ENCODE measurements around the gene ACRV1.
"Not testable (repeated sequence)": the region's sequence is repeated elsewhere in the genome, so short reads cannot be mapped to it uniquely, and the experiment has no call there.

ACRV1 gene, protein sequence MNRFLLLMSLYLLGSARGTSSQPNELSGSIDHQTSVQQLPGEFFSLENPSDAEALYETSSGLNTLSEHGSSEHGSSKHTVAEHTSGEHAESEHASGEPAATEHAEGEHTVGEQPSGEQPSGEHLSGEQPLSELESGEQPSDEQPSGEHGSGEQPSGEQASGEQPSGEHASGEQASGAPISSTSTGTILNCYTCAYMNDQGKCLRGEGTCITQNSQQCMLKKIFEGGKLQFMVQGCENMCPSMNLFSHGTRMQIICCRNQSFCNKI

GRCh38 chr11:125680747-125681146 is at the start of gene ACRV1:
Gene ACRV1 (minus strand): TSS chr11:125680847. CDS start chr11:125680780, 67 bp downstream.
- DNase-seq (ENCODE audit: low spot score), result no peak

GRCh38 chr11:125728969-125729368 is 48.3 kb upstream of the ACRV1 start:
- DNase-seq (ENCODE audit: low spot score), result no peak

GRCh38 chr11:125724125-125724524 is 43.5 kb upstream of the ACRV1 start:
- DNase-seq (ENCODE audit: low spot score), result no peak

DNA sequence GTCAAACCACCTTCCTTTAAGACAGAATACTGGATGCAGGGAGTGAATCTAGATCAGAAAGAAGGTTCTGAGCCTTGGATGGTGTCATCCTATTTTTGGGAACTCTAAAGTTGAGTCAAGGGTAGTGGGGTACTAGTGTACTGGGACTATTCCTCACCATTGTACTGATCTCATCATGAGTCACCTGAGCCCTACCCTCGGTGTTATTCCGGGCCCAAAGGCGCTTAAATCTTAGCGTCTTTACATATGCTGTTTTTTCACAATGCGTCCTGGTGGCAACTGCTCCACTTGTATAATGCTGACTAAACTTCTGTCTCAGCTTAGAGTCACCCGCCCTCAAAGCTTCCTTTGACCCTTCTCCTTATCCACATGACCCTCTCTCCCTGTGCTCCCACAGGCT is 40.1 kb upstream of the ACRV1 start:
- no peak for DNase-seq (ENCODE audit: low spot score)

DNA sequence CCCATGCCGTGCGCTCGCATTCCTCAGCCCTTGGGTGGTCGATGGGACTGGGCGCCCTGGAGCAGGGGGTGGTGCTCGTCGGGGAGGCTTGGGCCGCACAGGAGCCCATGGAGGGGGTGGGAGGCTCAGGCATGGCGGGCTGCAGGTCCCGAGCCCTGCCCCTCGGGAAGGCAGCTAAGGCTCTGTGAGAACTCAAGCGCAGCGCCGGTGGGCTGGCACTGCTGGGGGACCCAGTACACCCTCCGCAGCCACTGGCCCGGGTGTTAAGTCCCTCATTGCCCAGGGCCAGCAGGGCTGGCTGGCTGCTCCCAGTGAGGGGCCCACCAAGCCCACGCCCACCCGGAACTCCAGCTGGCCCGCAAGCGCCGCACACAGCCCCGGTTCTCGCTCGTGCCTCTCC is 24.0 kb upstream of the ACRV1 start:
- DNase-seq (ENCODE audit: low spot score), result not testable (repeated sequence)

GRCh38 chr11:125701858-125702621 is 21.4 kb upstream of the ACRV1 start:
- DNase-seq (ENCODE audit: low spot score), result peak; percentile 62

DNA sequence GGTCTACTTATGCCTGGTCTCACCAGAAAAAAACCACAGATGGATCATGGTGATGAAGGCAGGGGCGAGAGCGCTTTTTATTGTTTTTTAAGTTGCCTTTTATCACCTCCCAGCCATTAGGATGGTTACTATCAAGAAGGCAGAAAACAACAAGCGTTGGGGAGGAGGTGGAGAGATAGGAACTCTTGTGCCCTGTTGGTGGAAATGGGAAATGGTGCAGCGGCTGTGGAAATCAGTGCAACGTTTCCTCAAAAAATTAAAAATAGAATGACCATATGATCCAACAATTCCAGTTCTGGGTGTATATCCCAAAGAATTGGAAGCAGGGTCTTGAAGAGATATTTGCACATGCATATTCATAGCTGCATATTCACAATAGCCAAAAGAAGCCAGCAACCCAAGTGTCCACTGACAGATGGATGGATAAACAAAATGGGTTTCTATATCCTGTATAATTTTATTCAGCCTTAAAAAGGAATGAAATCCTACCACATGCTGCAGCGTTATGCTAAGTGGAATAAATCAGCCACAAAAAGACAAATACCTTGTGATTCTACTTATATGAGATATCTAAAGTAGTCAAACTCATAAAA is 20.5 kb upstream of the ACRV1 start:
- no peak for DNase-seq (ENCODE audit: low spot score)

GRCh38 chr11:125694951-125695350 is 14.3 kb upstream of the ACRV1 start:
- DNase-seq (ENCODE audit: low spot score), result no peak

GRCh38 chr11:125692887-125693286 is 12.2 kb upstream of the ACRV1 start:
- DNase-seq (ENCODE audit: low spot score), result no peak

DNA sequence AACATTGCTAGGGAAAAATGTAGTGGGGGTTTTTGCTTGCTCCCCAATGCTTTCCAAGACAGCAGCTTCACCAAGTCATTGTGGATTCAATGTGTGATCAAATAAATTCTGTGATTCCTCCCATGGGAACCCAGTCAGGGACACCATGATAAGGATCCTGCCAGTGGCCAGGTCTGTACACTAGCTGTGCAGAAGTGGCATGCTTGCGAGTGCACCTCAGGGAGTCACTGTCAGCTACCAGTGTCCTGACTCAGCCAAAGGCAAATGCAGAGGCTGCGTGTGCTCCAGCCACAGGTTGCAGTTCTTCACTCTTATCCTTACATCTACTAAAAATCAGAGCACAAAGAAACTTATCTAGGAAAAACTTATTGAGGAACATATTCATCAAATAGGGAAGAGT is 9.4 kb upstream of the ACRV1 start:
- DNase-seq (ENCODE audit: low spot score), result no peak

GRCh38 chr11:125689274-125689859 is 8.7 kb upstream of the ACRV1 start:
- DNase-seq (ENCODE audit: low spot score), result no peak

GRCh38 chr11:125688632-125689031 is 8.0 kb upstream of the ACRV1 start:
- DNase-seq (ENCODE audit: low spot score), result no peak

- no peak for DNase-seq (ENCODE audit: low spot score)
Measured at GRCh38 chr11:125688066-125688465, 7.4 kb upstream of the ACRV1 start.

GRCh38 chr11:125685228-125685627 is 4.6 kb upstream of the ACRV1 start:
- DNase-seq (ENCODE audit: low spot score), result no peak

GRCh38 chr11:125679837-125680236 is 810 bp downstream of the ACRV1 start:
- DNase-seq (ENCODE audit: low spot score), result no peak

GRCh38 chr11:125679397-125679796 is 1.2 kb downstream of the ACRV1 start:
- DNase-seq (ENCODE audit: low spot score), result no peak

DNA sequence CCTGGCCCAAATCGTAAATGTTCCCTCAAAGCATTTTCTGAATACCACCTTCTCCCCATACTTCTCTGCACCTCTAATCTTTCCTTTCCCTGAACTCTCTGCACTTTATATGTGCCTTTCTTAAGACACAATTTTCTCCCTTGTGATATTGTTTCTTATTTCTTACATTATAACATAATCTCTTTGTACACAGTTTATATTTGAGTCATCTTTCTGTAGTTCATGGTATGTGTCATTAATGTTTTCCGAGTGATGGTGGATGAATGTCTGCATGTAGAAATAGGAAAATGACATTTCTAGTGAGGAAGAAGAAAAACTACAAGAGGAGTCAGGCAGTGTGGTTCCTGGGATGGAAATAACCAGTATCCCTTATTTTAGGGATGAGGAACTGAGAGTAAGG is 5.5 kb downstream of the ACRV1 start:
- no peak for DNase-seq (ENCODE audit: low spot score)

DNA sequence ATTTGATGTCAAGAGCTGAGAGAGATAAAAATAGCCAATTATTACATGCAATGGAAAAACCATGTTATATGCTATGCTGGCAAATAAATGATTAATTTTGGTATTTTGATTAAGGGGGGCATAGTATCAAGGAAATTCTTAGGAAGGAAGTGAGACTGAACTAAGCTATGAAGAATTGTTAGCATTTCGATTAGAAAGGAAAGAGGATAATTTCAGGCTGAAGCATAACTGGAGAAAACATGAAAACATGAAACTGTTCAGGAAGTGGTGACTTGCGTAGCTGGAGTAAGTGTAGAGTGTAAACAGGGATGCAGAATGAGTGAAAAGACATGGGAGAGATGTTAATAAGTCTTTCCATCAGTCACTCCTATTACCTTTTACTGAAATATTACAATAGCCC is 6.4 kb downstream of the ACRV1 start:
- no peak for DNase-seq (ENCODE audit: low spot score)

- no peak for DNase-seq (ENCODE audit: low spot score)
Measured at GRCh38 chr11:125671561-125671960, 9.1 kb downstream of the ACRV1 start.

- DNase-seq (ENCODE audit: low spot score), result no peak
Measured at GRCh38 chr11:125670172-125670571, 10.5 kb downstream of the ACRV1 start.

DNA sequence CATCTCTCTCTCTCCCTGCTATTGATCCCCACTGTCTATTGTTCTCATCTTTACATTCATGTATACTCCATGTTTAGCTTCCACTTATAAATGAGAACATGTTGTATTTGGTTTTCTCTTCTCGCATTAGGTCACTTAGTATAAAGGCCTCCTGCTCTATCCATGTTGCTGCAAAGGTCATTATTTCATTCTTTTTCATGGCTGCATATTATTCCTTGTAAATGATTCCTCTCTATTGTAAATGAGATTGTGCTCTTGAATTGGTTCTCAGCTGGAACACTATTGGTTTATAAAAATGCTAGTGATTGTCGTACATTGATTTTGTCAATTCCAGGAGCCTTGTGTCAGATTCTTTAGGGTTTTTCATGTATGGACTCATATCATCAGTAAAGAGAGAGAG is 13.5 kb downstream of the ACRV1 start:
- DNase-seq (ENCODE audit: low spot score), result no peak

DNA sequence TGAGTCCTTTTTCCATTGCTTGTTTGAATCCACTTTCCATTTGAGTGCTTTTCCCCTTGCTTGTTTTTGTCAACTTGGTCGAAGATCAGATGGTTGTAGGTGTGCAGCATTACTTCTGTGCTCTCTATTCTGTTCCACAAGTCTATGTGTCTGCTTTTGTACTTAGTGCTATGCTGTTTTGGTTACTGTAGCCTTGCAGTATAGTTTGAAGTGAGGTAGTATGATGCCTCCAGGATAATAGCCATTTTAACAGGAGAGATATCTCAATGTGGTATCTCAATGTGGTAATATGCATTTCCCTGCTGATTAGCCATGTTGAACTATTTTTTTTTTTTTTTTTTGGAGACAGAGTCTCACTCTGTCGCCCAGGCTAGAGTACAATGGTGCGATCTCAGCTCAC is 16.7 kb downstream of the ACRV1 start:
- DNase-seq (ENCODE audit: low spot score), result no peak

DNA sequence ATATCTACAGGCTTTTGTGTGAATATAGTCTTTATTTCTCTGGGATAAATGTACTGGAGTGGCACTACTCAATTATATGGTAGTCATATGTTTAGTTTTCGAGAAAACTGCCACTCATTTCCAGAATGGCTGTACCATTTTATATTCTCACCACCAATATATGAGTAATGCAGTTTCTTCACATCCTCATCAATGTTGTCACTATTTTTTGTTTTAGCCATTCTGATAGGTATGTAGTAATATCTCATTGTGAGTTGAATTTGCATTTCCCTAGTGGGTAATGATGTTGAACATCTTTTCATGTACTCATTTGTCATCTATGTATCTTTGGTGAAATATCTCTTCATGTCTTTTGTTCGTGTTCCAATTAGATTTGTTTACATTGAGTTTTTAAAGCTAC is 18.0 kb downstream of the ACRV1 start:
- DNase-seq (ENCODE audit: low spot score), result no peak

All from ecto neural progenitor cell (in vitro differentiated cells).